Upper lobe of left lung (tissue), 6 donors: ENCODE data around the gene AGAP3. TPM values are rescaled to one million over a fixed set of nuclear protein-coding genes. Genes with fewer than 3 reads are reported as not detected.

Source experiments
- ATAC-seq, 2 donors: fragments of 200-7000 bp; cut with Tn5 transposase; one replicate each; pipeline ENCODE4 v1.9.1; 2022; ENCODE audit warnings: mild to moderate bottlenecking in 2 of 2, moderate library complexity in 2 of 2; ENCODE audit not compliant: low FRiP score in 2 of 2
- DNase-seq, 2 donors: peaks; one replicate each; pipeline ENCODE4 v3.0.0-alpha.2; 2019 to 2020
- H3K27ac ChIP-seq, 4 donors: fragments of 200-600 bp; sonication (generic); one replicate each; pipeline ENCODE4 v1.5.1; 2016 to 2019
- H3K27me3 ChIP-seq, 4 donors: fragments of 200-600 bp; sonication (generic); one replicate each; pipeline ENCODE4 v1.5.1; 2017 to 2019
- H3K36me3 ChIP-seq, 4 donors: fragments of 200-600 bp; sonication (generic); one replicate each; pipeline ENCODE4 v1.5.1; 2016 to 2019
- H3K4me1 ChIP-seq, 4 donors: fragments of 200-600 bp; sonication (generic); one replicate each; pipeline ENCODE4 v1.5.1; 2018 to 2019
- H3K4me3 ChIP-seq, 4 donors: fragments of 200-600 bp; sonication (generic); one replicate each; pipeline ENCODE4 v1.5.1; 2017 to 2019; ENCODE audit warnings: mild to moderate bottlenecking in 2 of 4, moderate library complexity in 1 of 4
- H3K9me3 ChIP-seq, 4 donors: fragments of 200-600 bp; sonication (generic); one replicate each; pipeline ENCODE4 v1.5.1; 2018 to 2019
- CTCF ChIP-seq, 6 experiments: fragments of 450-650 bp in 4 of 6; fragments of 200-600 bp in 2 of 6; sonication (generic) in 2 of 6; IDR thresholded peaks; one replicate each; pipeline ENCODE4 v1.5.1; 2016 to 2019; ENCODE audit warnings: antibody characterized with exemption in 6 of 6
- EP300 ChIP-seq, 4 donors: sonication (generic); formaldehyde crosslinking; IDR thresholded peaks; one replicate each; pipeline ENCODE4 v1.5.1; 2017; ENCODE audit warnings: antibody characterized with exemption in 4 of 4, control low read depth in 2 of 4
- POLR2A ChIP-seq, 4 donors: fragments of 450-650 bp; IDR thresholded peaks; one replicate each; pipeline ENCODE4 v1.5.1; 2016 to 2017; ENCODE audit warnings: antibody characterized with exemption in 4 of 4, mild to moderate bottlenecking in 2 of 4
- POLR2AphosphoS5 ChIP-seq, 2 donors: sonication (generic); formaldehyde crosslinking; IDR thresholded peaks; one replicate each; pipeline ENCODE4 v1.5.1; 2017; ENCODE audit warnings: antibody characterized with exemption in 2 of 2
- WGBS, 2 donors: methylation state at CpG; one replicate each; pipeline ENCODE4 v1.1.5; 2017 to 2018; 5-methylcytosine and 5-hydroxymethylcytosine counted together
- total RNA-seq, 6 donors: library from RNA; depleted of rRNA in 4 of 6; stranded (reverse); fragments of >200 nt in 4 of 6; gene quantifications; one replicate each; pipeline versions ENCODE4 v1.1.0 to v1.2.1, GENCODE V29; 2016 to 2021
- donor health status: DM: no; HTN: no; CAD: no; lungs with moderate emphysema.
- donor health status: DM: no; HTN: yes; CAD: no; lungs with severe emphysema.

AGAP3 gene
- total RNA-seq, 6 donors from 2014 or later: 122 to 350 (median 182) TPM

GRCh38 chr7:151089893-151090730 lies 3.8 kb downstream of the AGAP3 start:
- no peaks in the 10 kb centered on the region for H3K9me3 ChIP-seq
- peak overlapping the region in 3 of 4 donors; percentile 70 to 83 (median 82) for H3K4me3 ChIP-seq
- ATAC-seq (no peak), DNase-seq (no peak)
- TF ChIP-seq CTCF (IDR thresholded peaks at IDR 0.05) (no peak), POLR2AphosphoS5 (IDR thresholded peaks at IDR 0.05) (no peak), POLR2A (IDR thresholded peaks at IDR 0.05) (no peak), EP300 (IDR thresholded peaks at IDR 0.05) (no peak)
- no peaks in the 10 kb centered on the region for H3K27me3 ChIP-seq
- peaks cover 55 to 80% (median 69%) of the 10 kb centered on the region in 4 donors for H3K4me1 ChIP-seq
- peaks cover 0 to 15% (median 2%) of the 10 kb centered on the region in 4 donors for H3K36me3 ChIP-seq
- peak overlapping the region; percentile 89 to 93 (median 91) for H3K27ac ChIP-seq
- WGBS, 2 donors: 70 to 76% methylated on average over 16 to 22 of the region's 22 CpGs

GRCh38 chr7:151091003-151091402 lies 4.7 kb downstream of the AGAP3 start:
- H3K27me3 ChIP-seq: no peaks in the 10 kb centered on the region
- DNase-seq: peak in 1 of 2 donors; percentile 63
- 91 to 93% methylated on average over 4 to 7 of the region's 7 CpGs for WGBS, 2 donors
- no peak overlapping the region for H3K4me3 ChIP-seq
- H3K9me3 ChIP-seq: no peaks in the 10 kb centered on the region
- no peak for ATAC-seq
- peak overlapping the region; percentile 31 to 93 (median 90) for H3K27ac ChIP-seq
- peaks cover 0 to 15% (median 2%) of the 10 kb centered on the region in 4 donors for H3K36me3 ChIP-seq
- TF ChIP-seq POLR2AphosphoS5 (IDR thresholded peaks at IDR 0.05) (no peak), CTCF (IDR thresholded peaks at IDR 0.05) (no peak), EP300 (IDR thresholded peaks at IDR 0.05) (no peak), POLR2A (IDR thresholded peaks at IDR 0.05) (no peak)
- H3K4me1 ChIP-seq: peaks cover 49 to 76% (median 64%) of the 10 kb centered on the region in 4 donors

- ATAC-seq: no peak
- peak; percentile 26 to 57 (median 38) for TF ChIP-seq CTCF (IDR thresholded peaks at IDR 0.05)
- no peak for TF ChIP-seq POLR2AphosphoS5 (IDR thresholded peaks at IDR 0.05)
- Histone ChIP-seq H3K9me3 (no peaks in the 10 kb centered on the region), H3K36me3 (peaks cover 0 to 15% (median 2%) of the 10 kb centered on the region in 4 donors), H3K4me1 (peaks cover 49 to 76% (median 65%) of the 10 kb centered on the region in 4 donors), H3K27ac (peak overlapping the region; percentile 31 to 93 (median 90)), H3K4me3 (no peak overlapping the region), H3K27me3 (no peaks in the 10 kb centered on the region)
- DNase-seq: no peak
- WGBS, 2 donors: 46 to 57% methylated on average over 6 of the region's 6 CpGs
Observed at GRCh38 chr7:151091431-151091830, 5.2 kb downstream of the AGAP3 start.

GRCh38 chr7:151091988-151092387 lies 5.7 kb downstream of the AGAP3 start:
- peaks cover 49 to 74% (median 64%) of the 10 kb centered on the region in 4 donors for H3K4me1 ChIP-seq
- ATAC-seq: no peak
- H3K27me3 ChIP-seq: no peaks in the 10 kb centered on the region
- no peaks in the 10 kb centered on the region for H3K9me3 ChIP-seq
- no peak overlapping the region for H3K4me3 ChIP-seq
- peaks cover 0 to 20% (median 2%) of the 10 kb centered on the region in 4 donors for H3K36me3 ChIP-seq
- peak overlapping the region in 2 of 4 donors; percentile 92 to 93 for H3K27ac ChIP-seq
- 90% methylated on average over 11 to 14 of the region's 14 CpGs for WGBS, 2 donors
- no peak for TF ChIP-seq POLR2A (IDR thresholded peaks at IDR 0.05)
- TF ChIP-seq CTCF (IDR thresholded peaks at IDR 0.05): no peak
- no peak for TF ChIP-seq EP300 (IDR thresholded peaks at IDR 0.05)
- no peak for TF ChIP-seq POLR2AphosphoS5 (IDR thresholded peaks at IDR 0.05)
- no peak for DNase-seq
